Neural progenitor cell (in vitro differentiated cells): ENCODE data around the gene NPS.

Experiments used
- CTCF ChIP-seq: fragments of 200-600 bp; sonication (generic); IDR thresholded peaks from 2 replicates; pipeline ENCODE4 v1.5.1; 2017; ENCODE audit warnings: antibody characterized with exemption, mild to moderate bottlenecking
- EZH2 ChIP-seq: fragments of 200-600 bp; sonication (generic); IDR thresholded peaks from 2 replicates; pipeline ENCODE4 v1.6.1; 2017; ENCODE audit warnings: antibody characterized with exemption, mild to moderate bottlenecking, moderate library complexity
- EZH2phosphoT487 ChIP-seq: fragments of 200-600 bp; sonication (generic); IDR thresholded peaks from 2 replicates; pipeline ENCODE4 v1.6.1; 2017; ENCODE audit warnings: antibody characterized with exemption

GRCh38 chr10:127549009-127549408 is at the start of gene NPS:
- TF ChIP-seq CTCF (no peak), EZH2 (no peak), EZH2phosphoT487 (no peak)
